Measurements from ENCODE around the gene INPP5A. TPM values are rescaled to one million over a fixed set of nuclear protein-coding genes. Genes with fewer than 3 reads are reported as not detected.

The INPP5A gene
- total RNA-seq, 2 donors from 2014 or later: 20.7 to 26.7 TPM

DNA sequence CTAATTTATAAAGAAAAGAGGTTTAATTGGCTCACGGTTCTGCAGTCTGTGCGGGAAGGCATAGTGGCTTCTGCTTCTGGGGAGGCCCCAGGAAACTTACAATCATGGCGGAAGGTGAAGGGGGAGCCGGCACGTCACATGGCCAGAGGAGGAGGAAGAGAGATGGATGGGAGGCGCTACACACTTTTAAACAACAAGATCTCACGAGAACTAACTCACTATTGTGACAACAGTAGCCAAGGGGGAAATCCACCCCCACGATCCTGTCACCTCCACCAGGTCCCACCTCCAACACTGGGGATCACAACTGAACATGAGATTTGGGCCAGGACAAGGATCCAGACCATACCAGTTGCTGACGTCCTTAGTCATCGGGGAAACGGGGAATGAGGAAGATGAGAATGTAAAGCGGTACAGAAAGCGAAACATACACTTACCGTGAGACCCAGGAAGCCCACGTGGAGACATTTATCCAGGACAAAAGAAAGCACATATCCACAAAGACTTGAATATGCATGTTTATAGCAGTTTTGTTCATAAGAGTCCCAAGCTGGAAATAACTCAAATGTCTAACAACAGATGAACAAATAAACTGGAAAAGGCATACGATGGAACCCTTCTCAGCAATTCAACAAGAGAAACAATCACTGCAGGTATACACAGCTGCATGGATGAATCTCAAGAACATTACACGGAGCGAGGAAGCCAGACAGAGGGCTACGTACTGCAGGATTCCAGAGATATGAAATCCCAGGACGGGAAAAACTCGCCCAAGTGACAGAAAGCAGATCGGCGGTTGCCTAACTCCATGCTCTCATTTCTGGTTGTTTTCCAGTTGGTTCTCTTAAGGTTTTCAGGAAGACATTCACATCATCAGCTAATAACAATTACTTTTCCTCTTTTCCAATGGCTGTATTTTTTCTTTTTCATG is 26.2 kb upstream of the INPP5A start:
- no peak overlapping the region for H3K9ac ChIP-seq (ENCODE audit: extremely low read depth, low read length, poor library complexity, severe bottlenecking)
- Mint-ChIP-seq H3K27me3 (ENCODE audit: insufficient read depth) (peaks cover 5% of the 10 kb centered on the region), H3K4me1 (no peaks in the 10 kb centered on the region), H3K4me3 (no peak overlapping the region), H3K36me3 (ENCODE audit: low read depth) (no peaks in the 10 kb centered on the region), H3K9me3 (no peaks in the 10 kb centered on the region), H3K27ac (no peak overlapping the region)
- H3K27me3 ChIP-seq (ENCODE audit: control insufficient read depth, insufficient read depth, low read length, poor library complexity, severe bottlenecking): no peaks in the 10 kb centered on the region
- H3K36me3 ChIP-seq (ENCODE audit: control insufficient read depth, insufficient read depth, low read length): no peaks in the 10 kb centered on the region
- no peak for DNase-seq
- H3K4me1 ChIP-seq (ENCODE audit: control insufficient read depth, insufficient read depth, low read length): no peaks in the 10 kb centered on the region
- H3K27ac ChIP-seq (ENCODE audit: low read depth, low read length): no peak overlapping the region
- TF ChIP-seq, protein P1, sequence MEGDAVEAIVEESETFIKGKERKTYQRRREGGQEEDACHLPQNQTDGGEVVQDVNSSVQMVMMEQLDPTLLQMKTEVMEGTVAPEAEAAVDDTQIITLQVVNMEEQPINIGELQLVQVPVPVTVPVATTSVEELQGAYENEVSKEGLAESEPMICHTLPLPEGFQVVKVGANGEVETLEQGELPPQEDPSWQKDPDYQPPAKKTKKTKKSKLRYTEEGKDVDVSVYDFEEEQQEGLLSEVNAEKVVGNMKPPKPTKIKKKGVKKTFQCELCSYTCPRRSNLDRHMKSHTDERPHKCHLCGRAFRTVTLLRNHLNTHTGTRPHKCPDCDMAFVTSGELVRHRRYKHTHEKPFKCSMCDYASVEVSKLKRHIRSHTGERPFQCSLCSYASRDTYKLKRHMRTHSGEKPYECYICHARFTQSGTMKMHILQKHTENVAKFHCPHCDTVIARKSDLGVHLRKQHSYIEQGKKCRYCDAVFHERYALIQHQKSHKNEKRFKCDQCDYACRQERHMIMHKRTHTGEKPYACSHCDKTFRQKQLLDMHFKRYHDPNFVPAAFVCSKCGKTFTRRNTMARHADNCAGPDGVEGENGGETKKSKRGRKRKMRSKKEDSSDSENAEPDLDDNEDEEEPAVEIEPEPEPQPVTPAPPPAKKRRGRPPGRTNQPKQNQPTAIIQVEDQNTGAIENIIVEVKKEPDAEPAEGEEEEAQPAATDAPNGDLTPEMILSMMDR (conservative IDR thresholded peaks at IDR 0.05): no peak
- WGBS, 2 experiments (ENCODE audit: insufficient coverage in 1 of 2, insufficient read length in 1 of 2): 89 to 93% methylated on average over 14 to 23 of the region's 23 CpGs
- no peaks in the 10 kb centered on the region for H3K9me3 ChIP-seq (ENCODE audit: control insufficient read depth, low read length)
- H3K4me3 ChIP-seq (ENCODE audit: low read length): no peak overlapping the region

DNA sequence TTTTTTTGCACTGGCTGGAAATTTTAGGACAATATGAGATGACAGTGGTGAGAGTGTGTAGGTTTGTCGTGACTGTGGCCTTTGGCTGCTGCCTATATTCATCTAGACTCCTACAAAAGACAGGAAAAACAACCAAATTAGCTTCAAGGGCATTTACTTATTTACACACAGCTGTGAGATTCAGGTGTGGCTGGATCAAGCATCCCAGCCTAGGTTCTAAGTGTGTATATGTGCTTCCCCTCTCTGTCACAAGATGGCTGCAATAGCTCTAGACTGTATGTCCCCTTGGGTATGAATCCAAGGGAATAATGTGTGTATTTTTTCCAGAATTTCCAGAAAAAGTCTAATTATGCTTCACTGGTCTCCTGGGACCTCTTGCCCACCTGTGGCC is 25.5 kb upstream of the INPP5A start:
- TF ChIP-seq, protein P1 (conservative IDR thresholded peaks at IDR 0.05): no peak
- no peaks in the 10 kb centered on the region for H3K9me3 Mint-ChIP-seq
- Histone ChIP-seq H3K4me1 (ENCODE audit: control insufficient read depth, insufficient read depth, low read length) (peaks cover 4% of the 10 kb centered on the region), H3K36me3 (ENCODE audit: control insufficient read depth, insufficient read depth, low read length) (no peaks in the 10 kb centered on the region), H3K9me3 (ENCODE audit: control insufficient read depth, low read length) (no peaks in the 10 kb centered on the region), H3K27me3 (ENCODE audit: control insufficient read depth, insufficient read depth, low read length, poor library complexity, severe bottlenecking) (no peaks in the 10 kb centered on the region), H3K27ac (ENCODE audit: low read depth, low read length) (no peak overlapping the region), H3K4me3 (ENCODE audit: low read length) (no peak overlapping the region), H3K9ac (ENCODE audit: extremely low read depth, low read length, poor library complexity, severe bottlenecking) (no peak overlapping the region)
- H3K36me3 Mint-ChIP-seq (ENCODE audit: low read depth): no peaks in the 10 kb centered on the region
- H3K4me1 Mint-ChIP-seq: peaks cover 4% of the 10 kb centered on the region
- DNase-seq: no peak
- H3K27ac Mint-ChIP-seq: no peak overlapping the region
- no peak overlapping the region for H3K4me3 Mint-ChIP-seq
- H3K27me3 Mint-ChIP-seq (ENCODE audit: insufficient read depth): peaks cover 5% of the 10 kb centered on the region
- WGBS, 2 experiments (ENCODE audit: insufficient coverage in 1 of 2, insufficient read length in 1 of 2): 83 to 100% methylated on average over 1 of the region's 1 CpG

DNA sequence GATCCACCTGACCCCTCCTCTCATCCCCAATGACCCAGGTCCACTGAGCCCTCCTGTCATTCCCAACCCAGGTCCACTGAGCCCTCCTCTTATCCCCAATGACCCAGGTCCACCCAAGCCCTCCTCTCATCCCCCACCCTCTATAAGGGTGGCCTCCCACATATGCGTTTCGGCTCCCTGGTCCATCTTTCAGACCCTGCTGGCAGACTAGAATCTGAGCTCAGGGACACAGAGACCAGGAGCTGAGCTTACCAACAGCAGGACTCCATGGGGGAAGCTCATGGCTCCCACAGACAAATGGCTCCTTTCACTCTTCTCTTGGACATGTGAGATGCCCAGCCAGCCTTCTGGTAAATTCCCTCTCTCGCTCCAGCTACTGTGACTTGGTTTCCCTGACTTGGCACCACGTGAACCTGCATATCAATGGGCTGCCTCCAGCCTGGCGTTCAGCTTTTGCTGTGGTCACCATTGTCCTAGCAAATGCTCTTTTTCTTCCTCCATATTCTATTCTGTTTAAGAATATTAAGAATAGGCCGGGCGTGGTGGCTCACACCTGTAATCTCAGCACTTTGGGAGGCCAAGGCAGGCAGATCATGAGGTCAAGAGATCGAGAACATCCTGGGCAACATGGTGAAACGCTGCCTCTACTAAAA is 24.8 kb upstream of the INPP5A start:
- H3K36me3 ChIP-seq (ENCODE audit: control insufficient read depth, insufficient read depth, low read length): no peaks in the 10 kb centered on the region
- no peak overlapping the region for H3K4me3 ChIP-seq (ENCODE audit: low read length)
- Mint-ChIP-seq H3K9me3 (no peaks in the 10 kb centered on the region), H3K27me3 (ENCODE audit: insufficient read depth) (peaks cover 6% of the 10 kb centered on the region), H3K4me1 (peaks cover 7% of the 10 kb centered on the region), H3K4me3 (no peak overlapping the region), H3K27ac (no peak overlapping the region), H3K36me3 (ENCODE audit: low read depth) (no peaks in the 10 kb centered on the region)
- no peak for DNase-seq
- H3K4me1 ChIP-seq (ENCODE audit: control insufficient read depth, insufficient read depth, low read length): peaks cover 11% of the 10 kb centered on the region
- H3K9me3 ChIP-seq (ENCODE audit: control insufficient read depth, low read length): no peaks in the 10 kb centered on the region
- H3K27ac ChIP-seq (ENCODE audit: low read depth, low read length): no peak overlapping the region
- no peak overlapping the region for H3K9ac ChIP-seq (ENCODE audit: extremely low read depth, low read length, poor library complexity, severe bottlenecking)
- TF ChIP-seq, protein P1 (conservative IDR thresholded peaks at IDR 0.05): no peak
- H3K27me3 ChIP-seq (ENCODE audit: control insufficient read depth, insufficient read depth, low read length, poor library complexity, severe bottlenecking): no peaks in the 10 kb centered on the region
- 84 to 86% methylated on average over 5 to 9 of the region's 9 CpGs for WGBS, 2 experiments (ENCODE audit: insufficient coverage in 1 of 2, insufficient read length in 1 of 2)
